ENCODE results near the gene HCFC2. TPM values are rescaled to one million over a fixed set of nuclear protein-coding genes. Genes with fewer than 3 reads are reported as not detected.
"Not testable (repeated sequence)": the region's sequence is repeated elsewhere in the genome, so short reads cannot be mapped to it uniquely, and the experiment has no call there.

HCFC2 gene
- total RNA-seq, 1 donor from 2014 or later, result 14.8 TPM

GRCh38 chr12:104026841-104027599, 37.3 kb upstream of the HCFC2 start:
- Mint-ChIP-seq H3K9me3 (peaks cover 7% of the 10 kb centered on the region), H3K27me3 (ENCODE audit: low read depth) (peaks cover 18% of the 10 kb centered on the region), H3K36me3 (no peaks in the 10 kb centered on the region), H3K4me3 (no peak overlapping the region), H3K4me1 (peaks cover 6% of the 10 kb centered on the region), H3K27ac (no peak overlapping the region)
- TF ChIP-seq CTCF (IDR thresholded peaks at IDR 0.05; ENCODE audit: unreplicated experiment), result no peak
- DNase-seq (ENCODE audit: low spot score in 2 of 2, unreplicated experiment in 2 of 2), result no peak

GRCh38 chr12:104030596-104030995, 33.7 kb upstream of the HCFC2 start:
- not testable (repeated sequence) for H3K27ac Mint-ChIP-seq; H3K36me3 Mint-ChIP-seq; DNase-seq (ENCODE audit: low spot score in 2 of 2, unreplicated experiment in 2 of 2); H3K9me3 Mint-ChIP-seq; H3K4me3 Mint-ChIP-seq; H3K4me1 Mint-ChIP-seq
- H3K27me3 Mint-ChIP-seq (ENCODE audit: low read depth), result peaks cover 24% of the 10 kb centered on the region

- not testable (repeated sequence) for H3K27ac Mint-ChIP-seq; H3K36me3 Mint-ChIP-seq; H3K4me1 Mint-ChIP-seq; DNase-seq (ENCODE audit: low spot score in 2 of 2, unreplicated experiment in 2 of 2); H3K4me3 Mint-ChIP-seq
- Mint-ChIP-seq H3K27me3 (ENCODE audit: low read depth) (peaks cover 41% of the 10 kb centered on the region), H3K9me3 (peaks cover 14% of the 10 kb centered on the region)
Observed at GRCh38 chr12:104036143-104036542, 28.2 kb upstream of the HCFC2 start.

GRCh38 chr12:104039769-104040168, 24.6 kb upstream of the HCFC2 start:
- H3K27me3 Mint-ChIP-seq (ENCODE audit: low read depth), result peaks cover 53% of the 10 kb centered on the region
- not testable (repeated sequence) for H3K4me3 Mint-ChIP-seq

GRCh38 chr12:104042580-104042979, 21.8 kb upstream of the HCFC2 start:
- no peak for TF ChIP-seq CTCF (IDR thresholded peaks at IDR 0.05; ENCODE audit: unreplicated experiment)
- DNase-seq (ENCODE audit: low spot score in 2 of 2, unreplicated experiment in 2 of 2), result no peak
- H3K4me1 Mint-ChIP-seq, result peaks cover 2% of the 10 kb centered on the region
- peaks cover 27% of the 10 kb centered on the region for H3K27me3 Mint-ChIP-seq (ENCODE audit: low read depth)
- H3K9me3 Mint-ChIP-seq, result peaks cover 9% of the 10 kb centered on the region
- peaks cover 2% of the 10 kb centered on the region for H3K36me3 Mint-ChIP-seq
- no peak overlapping the region for H3K27ac Mint-ChIP-seq
- H3K4me3 Mint-ChIP-seq, result no peak overlapping the region

More at GRCh38 chr12:104039769-104040168, 24.6 kb upstream of the HCFC2 start:
- H3K4me1 Mint-ChIP-seq; H3K36me3 Mint-ChIP-seq; H3K27ac Mint-ChIP-seq; DNase-seq (ENCODE audit: low spot score in 2 of 2, unreplicated experiment in 2 of 2): not testable (repeated sequence)
- peaks cover 20% of the 10 kb centered on the region for H3K9me3 Mint-ChIP-seq

- peaks cover 15% of the 10 kb centered on the region for H3K4me1 Mint-ChIP-seq
- peaks cover 6% of the 10 kb centered on the region for H3K9me3 Mint-ChIP-seq
- no peak overlapping the region for H3K4me3 Mint-ChIP-seq
- peaks cover 20% of the 10 kb centered on the region for H3K27me3 Mint-ChIP-seq (ENCODE audit: low read depth)
- H3K36me3 Mint-ChIP-seq, result peaks cover 2% of the 10 kb centered on the region
- DNase-seq (ENCODE audit: low spot score in 2 of 2, unreplicated experiment in 2 of 2), result no peak
- H3K27ac Mint-ChIP-seq, result no peak overlapping the region
- no peak for TF ChIP-seq CTCF (IDR thresholded peaks at IDR 0.05; ENCODE audit: unreplicated experiment)
Observed at GRCh38 chr12:104044158-104044557, 20.2 kb upstream of the HCFC2 start.

- TF ChIP-seq CTCF (IDR thresholded peaks at IDR 0.05; ENCODE audit: unreplicated experiment), result no peak
- H3K9me3 Mint-ChIP-seq, result peaks cover 6% of the 10 kb centered on the region
- H3K4me1 Mint-ChIP-seq, result peaks cover 26% of the 10 kb centered on the region
- peaks cover 2% of the 10 kb centered on the region for H3K36me3 Mint-ChIP-seq
- no peak overlapping the region for H3K27ac Mint-ChIP-seq
- peaks cover 32% of the 10 kb centered on the region for H3K27me3 Mint-ChIP-seq (ENCODE audit: low read depth)
- no peak for DNase-seq (ENCODE audit: low spot score in 2 of 2, unreplicated experiment in 2 of 2)
- no peak overlapping the region for H3K4me3 Mint-ChIP-seq
Observed at GRCh38 chr12:104046306-104046705, 18.0 kb upstream of the HCFC2 start.
